HS-27A (cell line): ENCODE data around the gene ZFHX3.

Source experiments
- DNase-seq: peaks from one replicate; pipeline ENCODE4 v3.0.0-alpha.2; 2012; ENCODE audit warnings: low read depth, missing footprints

The ZFHX3 gene

DNA sequence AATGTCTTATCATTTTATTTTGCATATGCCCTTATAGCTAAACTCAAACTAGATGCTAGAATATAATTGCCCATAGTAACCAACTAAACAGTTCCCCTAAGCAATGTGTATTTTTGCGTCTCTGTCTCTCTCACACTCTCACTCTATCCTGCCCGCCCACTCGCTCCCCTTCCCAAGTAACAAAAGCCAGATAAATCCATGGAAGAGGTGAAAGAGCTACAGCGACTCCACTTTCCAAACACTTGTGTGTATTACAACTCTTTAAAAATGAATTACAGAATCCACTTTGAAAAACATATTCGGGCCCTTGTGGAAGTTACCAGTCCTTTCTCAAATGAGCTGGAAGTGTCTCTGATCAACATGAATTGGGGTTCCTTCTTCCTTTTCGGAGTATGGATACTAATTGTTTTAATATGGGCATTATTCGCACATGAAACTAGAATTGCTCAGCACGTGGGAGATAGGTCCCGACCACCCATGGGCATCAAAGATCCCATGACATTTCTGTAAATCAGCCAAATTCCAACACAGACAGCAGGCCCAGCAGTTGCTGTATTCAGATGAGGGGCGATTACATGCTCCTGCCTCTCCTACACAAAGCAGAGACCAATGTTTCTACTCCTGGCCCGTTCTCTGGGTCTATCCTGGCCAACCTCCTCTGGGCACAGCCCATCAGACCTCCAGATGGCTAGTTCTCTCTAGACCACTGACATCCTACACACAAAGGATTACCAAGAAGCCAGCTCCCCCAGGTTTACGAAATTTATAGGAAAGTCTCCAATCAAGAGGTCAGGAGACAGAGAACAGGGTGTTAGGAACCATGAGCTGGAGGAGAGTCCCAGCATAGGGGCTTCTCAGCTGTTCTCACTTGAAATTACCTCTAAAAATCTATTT is 121.5 kb downstream of the ZFHX3 start:
- DNase-seq, result no peak

DNA sequence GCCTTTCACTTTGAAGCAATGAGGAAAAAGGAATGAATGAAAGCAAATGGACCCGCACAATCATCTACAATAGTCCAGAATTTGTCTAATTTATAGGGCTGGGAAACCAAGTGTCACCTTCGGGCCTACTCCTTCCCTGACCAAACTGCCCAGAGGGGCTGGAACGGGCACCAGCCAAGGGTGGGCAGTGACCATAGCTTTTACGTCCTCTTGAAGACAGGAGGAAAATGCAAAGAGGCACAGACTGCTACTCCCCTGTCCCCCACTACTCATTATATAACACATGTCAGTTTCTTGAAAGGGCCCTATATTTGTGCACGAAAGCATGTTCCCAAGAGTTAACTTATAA is 122.3 kb downstream of the ZFHX3 start:
- no peak for DNase-seq

DNA sequence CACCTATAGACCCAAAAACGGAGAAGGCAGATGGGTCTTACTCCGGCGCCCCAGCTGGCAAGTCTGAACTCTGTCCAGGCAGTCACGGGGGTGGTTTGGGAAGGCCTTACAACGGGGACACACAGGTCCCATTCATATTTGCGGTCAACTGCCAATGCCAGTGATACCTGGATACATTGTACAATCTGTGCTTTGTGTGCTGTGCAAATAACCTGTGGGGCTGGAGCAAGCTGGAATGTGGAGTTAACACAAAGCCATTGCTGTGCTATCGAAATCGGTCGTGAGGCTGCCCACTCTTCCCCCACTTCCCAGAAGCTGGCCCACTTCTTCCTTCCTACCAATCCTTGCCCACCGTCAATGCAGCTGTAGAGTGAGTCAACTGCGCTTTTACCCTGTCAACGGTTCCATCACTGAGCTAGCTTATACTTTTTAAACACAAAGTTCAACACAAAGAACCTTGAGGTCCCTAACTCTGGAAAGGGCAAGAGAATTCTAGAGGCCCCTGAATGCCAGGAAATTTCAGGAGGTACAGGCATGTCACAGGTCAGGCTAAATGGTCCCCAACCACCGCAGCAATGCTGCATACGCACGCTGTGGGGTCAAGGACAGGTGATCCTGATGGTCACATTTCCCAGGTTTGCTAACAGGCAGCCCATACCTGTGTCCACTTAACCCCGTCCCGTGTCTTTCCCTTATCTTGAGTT is 122.8 kb downstream of the ZFHX3 start:
- DNase-seq, result no peak

DNA sequence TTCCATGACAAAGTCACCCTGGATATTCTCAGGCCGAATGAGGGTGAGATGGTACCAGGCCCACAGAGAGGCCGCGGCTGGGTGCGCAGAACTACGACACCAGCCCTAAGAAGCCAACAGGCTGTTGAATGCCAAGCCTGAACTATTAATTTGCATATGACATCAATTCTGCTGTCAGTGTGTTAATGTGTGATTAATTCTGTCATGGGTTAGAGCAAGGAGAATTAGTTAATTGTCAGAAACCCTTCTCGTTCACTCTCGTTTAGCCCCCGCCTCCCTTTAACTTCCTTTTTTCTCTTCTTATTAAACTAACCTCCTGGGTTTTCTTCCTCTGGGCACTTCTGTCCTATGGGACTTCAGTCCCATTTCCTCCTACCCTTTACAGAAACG is 123.4 kb downstream of the ZFHX3 start:
- no peak for DNase-seq

DNA sequence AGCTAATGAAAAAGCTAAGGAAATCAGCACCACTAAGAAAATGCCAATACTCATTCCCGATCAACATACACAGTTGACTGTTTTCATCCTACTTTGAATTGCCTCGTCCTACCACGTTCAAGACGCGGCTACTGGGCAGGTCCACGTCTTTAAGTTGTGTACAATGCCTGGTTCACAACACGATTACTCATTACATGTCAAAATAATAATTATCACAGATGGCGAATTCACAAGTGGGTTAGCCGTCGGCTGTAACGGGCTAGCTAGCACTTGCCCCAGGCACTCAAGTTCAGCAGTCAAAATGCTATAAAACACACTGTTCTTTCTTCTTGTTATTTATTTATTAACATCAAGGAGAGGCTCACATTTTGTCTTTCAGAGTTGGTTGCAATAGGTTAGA is 124.2 kb downstream of the ZFHX3 start:
- no peak for DNase-seq

DNA sequence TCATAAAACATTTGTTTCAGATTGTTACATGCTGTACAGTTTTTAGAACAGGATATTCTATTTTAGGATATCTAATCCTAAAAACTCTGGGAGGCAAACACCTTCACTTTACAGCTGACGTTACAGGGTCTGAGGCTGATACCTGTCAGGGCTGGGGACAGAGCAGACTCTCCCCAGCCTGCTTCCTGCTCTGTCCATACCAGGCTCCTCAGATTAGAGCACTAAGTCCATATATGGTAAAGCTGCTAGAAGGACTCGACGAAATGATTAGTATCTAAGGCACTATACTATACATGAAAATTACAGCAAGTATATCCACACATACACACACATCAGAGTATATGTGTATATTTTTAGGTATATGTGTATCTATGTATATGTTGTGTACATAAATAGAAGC is 125.2 kb downstream of the ZFHX3 start:
- no peak for DNase-seq

DNA sequence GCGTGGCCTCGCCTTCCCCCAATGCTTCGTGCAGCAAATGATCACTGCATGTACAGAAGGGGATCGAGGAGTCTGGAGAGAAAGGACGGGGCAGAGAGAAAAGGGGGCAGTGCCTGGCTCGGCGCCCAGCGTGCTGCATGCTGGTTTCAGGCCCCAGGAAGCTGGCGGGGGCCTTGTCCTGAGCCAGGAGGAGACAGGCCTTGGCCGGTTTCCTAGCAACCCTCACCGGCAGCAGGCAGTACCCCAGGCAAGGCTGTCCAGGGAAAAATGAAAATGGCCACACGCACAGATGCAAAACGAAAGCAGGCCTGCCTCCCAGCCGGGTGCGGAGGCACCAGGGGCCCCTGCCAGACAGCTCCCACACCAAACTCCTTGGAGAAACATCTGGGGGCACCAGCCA is 126.3 kb downstream of the ZFHX3 start:
- no peak for DNase-seq

DNA sequence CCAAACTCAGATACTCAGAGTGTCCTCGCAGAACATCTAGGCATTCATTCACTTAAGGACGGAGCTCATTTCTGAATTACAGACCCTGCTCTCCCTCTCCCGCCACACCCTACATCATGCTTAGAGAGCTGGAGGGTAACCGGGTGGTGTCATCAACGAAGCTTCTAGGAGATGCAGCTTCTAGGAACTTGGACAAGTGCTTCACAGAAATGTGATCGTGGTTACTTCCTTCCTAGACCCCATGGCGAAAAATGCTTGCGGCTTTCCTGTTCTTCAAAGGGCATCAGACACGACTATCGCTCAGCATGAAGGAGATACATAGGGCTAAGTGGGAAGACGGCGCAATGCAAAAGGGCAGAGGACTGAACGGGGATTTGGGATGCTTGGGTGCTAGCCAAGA is 126.8 kb downstream of the ZFHX3 start:
- no peak for DNase-seq

DNA sequence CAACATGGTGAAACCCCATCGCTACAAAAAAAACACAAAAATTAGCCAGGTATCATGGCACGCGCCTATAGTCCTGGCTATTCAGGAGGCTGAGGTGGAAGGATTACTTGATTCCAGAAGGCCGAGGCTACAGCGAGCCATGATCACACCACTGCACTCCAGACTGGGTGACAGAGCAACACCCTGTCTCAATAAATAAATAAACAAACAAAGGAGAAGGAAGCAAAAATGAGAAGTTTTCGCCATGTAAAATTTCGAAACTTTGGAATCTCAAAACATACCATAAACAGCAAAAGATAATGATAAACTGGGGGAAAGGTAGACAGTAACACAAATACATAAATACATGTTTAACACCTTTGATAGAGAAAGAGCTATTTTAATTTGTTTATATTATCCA is 130.9 kb downstream of the ZFHX3 start:
- DNase-seq, result no peak

DNA sequence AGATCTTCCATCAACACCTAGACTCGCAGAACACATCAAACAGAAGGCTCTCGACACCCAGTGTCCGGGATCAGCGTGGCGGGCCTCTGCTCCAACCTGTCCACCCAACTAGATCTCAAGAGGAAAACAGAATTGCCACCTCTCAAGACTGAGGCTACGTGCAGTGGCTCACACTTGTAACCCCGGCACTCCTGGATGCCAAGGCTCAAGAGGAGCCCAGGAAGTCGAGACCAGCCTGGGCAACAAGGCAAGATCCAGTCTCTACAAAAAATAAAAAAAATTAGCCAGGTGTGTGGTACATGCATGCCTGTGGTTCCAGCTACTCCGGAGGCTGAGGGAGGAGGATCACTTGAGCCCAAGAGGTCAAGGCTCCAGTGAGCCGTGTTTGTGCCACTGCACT is 132.6 kb downstream of the ZFHX3 start:
- no peak for DNase-seq

DNA sequence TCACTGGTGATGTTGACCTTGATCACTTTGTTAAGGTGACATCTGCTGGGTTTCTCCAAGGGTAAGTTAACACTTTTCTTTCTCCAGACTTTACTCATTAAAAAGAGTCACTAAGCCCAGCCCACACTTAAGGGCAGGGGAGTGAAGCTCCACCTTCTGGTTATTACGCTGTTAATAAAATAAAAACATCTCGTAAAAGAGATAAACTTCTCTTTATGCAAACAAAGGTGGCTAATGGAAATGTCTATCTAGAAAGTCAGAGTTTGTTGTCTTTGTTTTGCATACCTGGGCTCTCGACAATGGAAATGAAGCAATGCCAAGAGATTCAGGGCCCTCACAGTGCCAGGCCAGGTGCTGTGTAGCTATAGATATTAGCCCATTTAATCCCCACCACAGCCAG is 134.4 kb downstream of the ZFHX3 start:
- DNase-seq, result no peak

DNA sequence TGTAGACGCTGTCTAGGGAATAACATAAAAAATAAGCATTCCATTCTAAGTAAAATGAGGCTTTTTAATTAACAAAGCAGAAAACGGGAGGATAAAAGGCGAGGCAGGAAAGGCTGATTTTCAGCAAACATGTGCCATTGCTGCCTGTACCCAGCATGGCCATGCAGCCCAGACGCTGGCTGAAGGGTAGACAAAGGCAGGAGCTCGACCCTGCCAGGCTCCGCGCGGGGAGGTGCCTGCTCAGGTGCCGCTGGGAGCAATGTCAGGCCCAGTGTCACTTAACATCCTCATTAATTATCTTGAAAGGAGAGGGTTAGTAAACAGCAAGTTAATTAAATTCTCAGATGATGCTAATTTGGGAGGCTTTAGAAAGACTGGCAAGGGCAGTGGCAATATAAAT is 136.0 kb downstream of the ZFHX3 start:
- no peak for DNase-seq

DNA sequence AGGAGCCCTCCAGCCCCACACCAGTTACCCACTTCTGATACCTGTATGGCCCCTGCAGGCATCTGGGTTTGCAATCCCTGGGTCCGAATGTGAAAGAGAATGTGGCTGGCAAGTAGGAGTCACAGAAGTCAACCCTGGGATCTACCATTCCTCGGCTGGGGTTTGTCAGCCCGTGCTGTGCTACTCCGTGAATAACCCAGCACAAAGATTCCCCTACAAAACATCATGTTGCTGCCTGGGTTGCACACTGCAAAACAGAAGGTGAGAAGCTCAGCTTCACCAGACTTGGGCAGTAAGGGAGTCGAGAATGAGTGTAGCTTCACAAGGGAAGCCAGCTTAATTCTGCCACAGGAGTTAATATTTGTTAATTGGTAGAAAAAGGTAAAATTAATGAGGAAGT is 137.1 kb downstream of the ZFHX3 start:
- no peak for DNase-seq

DNA sequence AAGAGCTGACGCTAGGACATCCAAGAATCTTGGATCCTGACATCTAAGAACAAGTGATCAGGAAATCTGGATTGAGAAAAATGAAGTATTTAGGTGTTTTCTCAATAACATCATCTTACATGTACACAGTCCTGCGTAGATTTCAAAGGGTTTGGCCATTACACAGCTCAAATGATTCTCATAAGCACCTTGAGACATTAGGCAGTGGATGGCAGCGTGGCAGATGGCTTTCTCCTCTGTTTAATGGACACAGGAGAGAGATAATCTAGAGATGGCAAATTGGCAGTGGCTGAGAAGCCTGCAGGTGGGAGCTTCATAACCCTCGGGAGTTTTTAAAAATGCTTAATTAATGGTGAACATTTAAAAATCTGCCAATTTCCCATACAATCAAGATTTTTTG is 137.5 kb downstream of the ZFHX3 start:
- DNase-seq, result no peak

DNA sequence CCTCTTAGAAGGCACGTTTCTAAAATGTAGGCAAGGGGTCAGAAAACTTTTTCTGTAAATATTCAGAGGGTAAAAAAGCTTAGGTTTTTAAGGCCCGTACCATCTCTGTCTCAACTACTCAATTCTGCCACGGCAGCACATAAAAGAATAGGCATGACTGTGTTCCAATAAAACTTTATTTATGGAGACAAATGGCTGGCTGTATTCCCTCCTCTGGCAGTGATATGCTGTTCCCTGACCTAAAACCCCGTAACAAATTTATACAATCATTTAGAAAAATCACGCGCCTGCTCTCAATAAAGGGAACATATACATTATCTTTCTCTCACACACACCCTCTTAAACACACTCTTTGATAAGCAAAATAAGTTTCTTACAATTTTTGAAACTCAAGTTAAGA is 138.7 kb downstream of the ZFHX3 start:
- DNase-seq, result no peak

DNA sequence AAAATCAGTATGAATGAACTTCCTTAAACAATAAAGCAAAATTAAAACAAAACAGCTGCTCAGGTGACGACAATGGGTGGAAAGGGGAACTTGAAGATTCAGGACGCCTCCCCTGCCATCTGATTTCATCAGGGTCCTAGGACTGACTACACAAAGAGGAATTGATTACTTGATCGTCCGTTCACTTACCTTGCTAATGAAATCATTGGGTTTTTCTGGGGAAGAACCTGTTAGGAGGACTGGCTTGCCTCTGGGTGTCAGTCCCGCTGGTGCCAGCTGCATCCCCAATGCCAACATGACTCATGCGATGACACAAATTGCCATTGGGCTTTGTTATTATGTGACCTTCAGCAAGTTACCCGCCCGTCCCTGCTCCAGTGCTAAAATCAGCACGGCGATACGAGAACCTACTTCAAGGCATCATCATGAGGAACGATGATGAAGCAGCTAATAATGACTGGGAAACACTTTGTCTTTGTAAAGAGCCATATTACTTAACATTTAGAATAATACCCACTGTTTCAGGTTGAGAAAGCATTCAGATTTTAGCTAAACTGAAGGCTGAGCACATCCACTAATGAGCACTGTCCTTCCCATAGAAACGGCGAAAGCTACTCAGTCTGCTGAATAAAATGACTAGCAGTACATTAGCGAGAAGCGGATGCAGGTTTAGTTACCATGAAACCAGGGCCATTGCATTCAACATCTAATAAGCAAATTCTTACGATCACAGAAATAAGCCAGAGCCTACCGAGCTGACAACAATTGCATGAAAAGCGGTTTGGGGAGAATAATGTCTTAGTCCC is 139.4 kb downstream of the ZFHX3 start:
- DNase-seq, result no peak

DNA sequence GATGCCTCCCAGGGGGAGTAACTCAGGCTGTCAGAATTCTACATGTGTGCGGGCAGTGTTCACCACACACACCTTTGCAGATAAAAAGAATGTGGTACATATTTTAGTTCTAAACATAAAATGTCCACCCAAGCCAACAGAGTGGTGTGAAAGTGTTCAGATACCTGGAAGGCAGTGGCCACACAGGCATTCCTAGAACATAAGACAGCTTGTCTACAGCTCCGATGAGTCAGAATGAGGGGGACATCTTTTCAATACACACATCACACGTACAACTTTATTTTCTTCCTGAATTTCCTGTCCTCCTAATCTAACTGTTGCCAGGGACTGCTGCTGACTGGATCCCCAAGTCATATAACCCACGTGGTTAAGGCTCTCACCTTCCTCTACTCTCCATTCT is 142.3 kb downstream of the ZFHX3 start:
- no peak for DNase-seq

DNA sequence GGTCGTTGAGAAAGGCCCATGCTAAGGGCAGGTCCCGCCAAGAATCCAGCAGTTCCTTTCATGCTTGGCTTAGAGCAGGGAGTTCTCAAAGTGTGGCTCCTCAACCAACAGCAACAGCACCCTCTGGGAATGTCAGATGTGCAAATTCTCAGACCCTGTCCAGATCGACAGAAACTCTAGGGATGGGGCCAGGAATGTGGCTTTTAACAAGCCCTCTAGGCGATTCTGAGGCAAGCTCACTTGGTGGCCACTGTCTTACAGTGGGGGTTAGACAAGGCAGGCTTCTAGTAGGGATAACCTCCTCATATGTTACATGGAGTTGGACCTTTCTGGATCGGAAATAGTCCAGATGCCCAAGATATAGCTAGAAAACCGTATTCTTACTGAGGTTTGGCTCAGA is 144.8 kb downstream of the ZFHX3 start:
- DNase-seq, result no peak

DNA sequence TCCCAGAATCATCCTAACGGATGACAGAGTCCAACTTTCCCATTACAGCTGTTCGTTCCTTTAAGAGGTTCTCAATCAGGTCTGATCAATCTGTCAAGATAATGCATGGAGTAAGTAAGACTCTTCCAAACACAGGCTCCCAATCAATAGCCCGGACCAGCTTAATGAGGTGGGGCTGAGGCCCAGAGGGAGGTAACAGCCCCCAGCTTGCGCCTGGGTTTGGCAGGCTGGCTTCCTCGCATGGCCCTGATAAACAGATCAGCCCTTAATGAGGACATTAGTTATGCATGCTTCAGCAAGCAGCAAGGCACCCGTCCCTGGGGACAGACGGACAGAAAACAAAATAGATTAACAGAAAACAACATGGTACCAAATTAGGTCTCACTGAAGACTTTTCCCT is 145.7 kb downstream of the ZFHX3 start:
- no peak for DNase-seq

DNA sequence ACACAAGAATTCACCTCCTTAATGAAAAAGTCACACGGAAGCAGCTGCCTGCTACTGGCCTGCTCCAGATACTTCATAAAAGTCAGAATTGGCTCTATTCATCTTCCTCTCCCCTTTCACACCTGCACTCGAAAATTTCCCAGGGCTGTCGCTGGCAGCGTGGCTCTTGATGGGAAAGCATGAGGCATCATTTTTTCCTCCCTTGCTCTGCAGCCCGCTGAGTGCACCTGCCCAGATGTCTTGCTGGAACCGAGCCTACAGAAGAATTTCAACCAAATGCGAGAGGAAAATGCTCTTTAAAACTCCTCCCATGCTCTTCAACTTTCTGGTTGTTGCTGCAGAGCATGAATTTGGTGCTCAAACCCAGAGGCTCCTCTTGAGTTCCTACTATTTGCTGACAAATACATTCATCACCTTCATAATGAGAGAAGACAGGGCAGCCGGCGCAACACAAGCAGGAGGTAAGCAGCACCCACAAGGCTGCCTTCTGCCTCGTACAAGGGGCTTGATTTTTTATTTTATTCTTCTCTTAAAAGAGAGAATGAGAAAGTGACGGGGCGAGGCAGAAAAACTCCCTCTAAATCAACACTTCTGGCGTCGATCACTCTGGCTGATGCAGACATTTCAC is 146.8 kb downstream of the ZFHX3 start:
- DNase-seq, result no peak

DNA sequence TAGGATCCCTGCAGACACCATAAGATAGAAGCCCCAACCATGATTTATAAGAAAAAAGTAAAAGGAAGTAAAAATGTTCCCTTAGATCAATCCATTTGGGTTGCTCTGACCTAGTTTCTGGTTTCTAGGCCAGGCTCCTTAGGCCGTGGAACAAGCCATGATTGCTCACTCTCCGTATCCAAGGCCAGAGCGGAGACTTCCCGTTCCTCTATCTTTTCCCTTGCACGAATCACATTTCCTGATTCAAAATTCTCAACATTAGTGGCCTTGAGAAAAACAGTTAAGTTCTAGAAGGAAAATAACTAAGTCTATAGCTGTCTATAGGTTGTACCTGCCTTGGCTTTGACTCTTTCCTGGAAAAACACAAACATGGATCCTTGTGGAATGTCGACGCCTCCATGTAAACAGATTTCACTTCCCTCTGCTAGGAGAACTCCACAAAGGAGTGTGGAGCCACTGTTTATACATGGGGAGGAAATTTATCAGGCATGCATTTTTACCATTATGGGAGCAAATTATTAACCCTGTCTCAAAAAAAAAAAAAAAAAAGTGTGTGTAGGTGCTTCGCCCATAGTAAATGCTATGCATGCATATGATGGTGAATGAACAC is 149.6 kb downstream of the ZFHX3 start:
- no peak for DNase-seq

DNA sequence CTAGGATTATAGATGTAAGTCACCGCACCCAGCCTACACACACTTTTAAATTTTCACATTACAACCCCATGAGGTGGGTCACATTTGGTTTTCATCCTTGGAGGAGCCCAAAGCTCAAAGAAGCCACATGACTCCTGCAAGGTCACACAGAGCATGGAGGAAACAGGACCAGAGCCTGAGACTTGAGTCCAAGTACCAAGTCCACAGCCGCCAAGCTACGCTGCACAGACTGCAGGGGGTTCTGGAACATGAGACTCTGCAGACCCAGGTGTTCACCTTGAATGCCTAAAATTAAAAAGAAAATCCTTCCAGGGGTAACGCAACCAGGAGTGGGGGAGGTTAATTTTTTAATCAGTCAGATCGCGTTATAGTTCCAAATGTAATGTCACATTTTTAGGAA is 150.2 kb downstream of the ZFHX3 start:
- no peak for DNase-seq
